SH-SY5Y (cell line): ENCODE data around the gene CDC42SE1.

Source experiments
- GATA2 ChIP-seq: IDR thresholded peaks from 2 replicates; pipeline ENCODE4 v1.6.1; 2011; ENCODE audit warnings: mild to moderate bottlenecking, low read depth, low read length
- GATA3 ChIP-seq: IDR thresholded peaks from 2 replicates; pipeline ENCODE4 v1.6.1; 2011; ENCODE audit warnings: low read depth, mild to moderate bottlenecking, low read length, moderate library complexity

Gene CDC42SE1

DNA sequence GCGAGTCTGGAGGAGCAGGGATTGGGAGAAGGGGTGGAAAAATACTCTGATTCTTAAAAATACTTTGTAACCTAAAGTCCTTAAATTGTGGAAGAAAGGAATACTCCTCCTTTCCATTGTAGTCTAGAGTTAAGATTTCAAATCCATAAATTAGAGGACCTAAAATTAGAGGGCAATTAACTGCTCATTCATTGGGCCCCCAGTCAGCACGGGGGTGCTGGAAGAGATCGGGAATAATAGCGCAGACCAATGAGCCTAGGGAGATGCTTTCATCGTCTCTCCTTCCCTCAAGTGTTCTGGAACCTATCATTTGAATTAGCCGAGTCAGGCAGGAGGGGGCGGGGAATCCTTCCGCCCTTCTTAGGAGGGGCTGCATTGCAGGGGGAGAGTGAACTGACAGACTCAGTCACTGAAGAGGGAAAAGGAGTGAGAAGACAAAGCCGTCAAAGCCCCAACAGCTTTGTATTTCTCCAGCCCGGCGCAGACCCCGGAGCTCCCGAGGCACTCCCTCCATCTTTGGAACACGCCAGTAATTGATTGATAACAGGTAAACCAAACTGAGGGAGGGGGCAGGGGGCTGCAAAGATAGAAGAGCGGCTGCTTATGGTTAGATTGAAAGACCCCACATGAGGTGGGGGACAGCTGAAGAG lies 710 bp upstream of the CDC42SE1 start, which contains the start of gene MLLT11:
Gene MLLT11, plus strand, starts transcription at position 391 of the 650 bp plus-strand sequence. CDS start 6,828 bp downstream, outside the sequence.
- TF ChIP-seq GATA2 (0 out of 2 replicates have a peak, but pooled peaks have one; percentile 15), GATA3 (no peak)

DNA sequence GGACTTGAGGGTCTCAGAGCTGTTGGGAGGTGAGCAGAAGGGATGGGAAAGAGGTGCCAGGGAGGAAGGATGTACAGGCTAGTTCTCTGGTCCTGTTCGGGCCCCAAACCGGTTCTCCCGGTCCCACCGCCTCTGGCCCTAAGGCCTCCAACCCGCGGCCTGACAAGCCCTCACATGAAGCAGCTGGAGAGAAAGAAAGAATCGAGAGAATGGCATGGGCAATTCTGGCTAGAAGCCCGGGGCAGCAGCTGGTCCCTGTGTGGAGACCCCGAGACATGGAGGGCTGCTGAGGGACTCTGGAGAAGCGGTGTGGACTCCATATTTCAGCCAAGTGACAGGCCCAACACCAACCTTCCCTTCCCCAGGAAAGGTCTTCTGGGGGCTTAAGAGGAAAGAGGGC lies 730 bp downstream of the CDC42SE1 start:
- TF ChIP-seq GATA3 (no peak), GATA2 (no peak)

DNA sequence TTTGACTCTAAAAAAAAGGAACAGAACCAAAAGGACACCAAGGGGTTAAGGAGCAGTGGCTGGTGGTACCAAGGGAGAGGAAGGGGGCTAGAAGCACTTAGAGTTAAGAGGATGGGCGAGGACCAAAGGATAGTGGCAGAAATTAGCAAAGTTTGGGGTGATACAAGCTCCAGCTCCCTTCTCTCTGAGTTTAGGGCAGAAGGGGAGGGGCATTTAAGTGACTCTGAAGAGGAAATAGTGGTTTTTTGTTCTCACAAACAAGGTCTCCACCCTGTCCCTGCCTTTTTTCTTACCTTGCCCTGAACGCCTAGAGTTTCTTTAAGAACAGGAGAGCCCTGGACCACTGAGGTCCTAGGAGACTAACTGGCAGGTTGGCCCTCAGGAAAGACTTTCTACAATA lies 3.3 kb downstream of the CDC42SE1 start:
- TF ChIP-seq GATA2, result no peak
- TF ChIP-seq GATA3, result no peak

DNA sequence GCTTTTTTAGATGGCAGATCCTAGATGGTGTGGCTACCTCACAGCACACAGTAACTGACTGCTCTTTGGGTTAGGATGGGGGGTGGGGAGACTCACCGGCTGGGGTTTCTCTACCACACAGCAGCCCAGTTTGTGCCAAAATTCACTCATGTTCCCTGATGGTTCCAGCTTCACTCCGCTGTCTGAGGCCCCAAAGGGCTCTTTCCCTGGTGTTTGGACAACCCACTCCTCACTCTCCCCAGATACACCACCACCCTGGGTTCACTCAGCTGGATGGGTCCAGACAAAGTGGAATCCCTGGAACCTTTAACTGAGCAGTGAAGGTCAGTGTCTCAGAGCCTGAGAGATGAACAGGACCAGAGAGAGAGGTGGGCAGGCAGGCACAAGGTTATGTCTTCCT lies 3.8 kb downstream of the CDC42SE1 start:
- TF ChIP-seq GATA3, result no peak

DNA sequence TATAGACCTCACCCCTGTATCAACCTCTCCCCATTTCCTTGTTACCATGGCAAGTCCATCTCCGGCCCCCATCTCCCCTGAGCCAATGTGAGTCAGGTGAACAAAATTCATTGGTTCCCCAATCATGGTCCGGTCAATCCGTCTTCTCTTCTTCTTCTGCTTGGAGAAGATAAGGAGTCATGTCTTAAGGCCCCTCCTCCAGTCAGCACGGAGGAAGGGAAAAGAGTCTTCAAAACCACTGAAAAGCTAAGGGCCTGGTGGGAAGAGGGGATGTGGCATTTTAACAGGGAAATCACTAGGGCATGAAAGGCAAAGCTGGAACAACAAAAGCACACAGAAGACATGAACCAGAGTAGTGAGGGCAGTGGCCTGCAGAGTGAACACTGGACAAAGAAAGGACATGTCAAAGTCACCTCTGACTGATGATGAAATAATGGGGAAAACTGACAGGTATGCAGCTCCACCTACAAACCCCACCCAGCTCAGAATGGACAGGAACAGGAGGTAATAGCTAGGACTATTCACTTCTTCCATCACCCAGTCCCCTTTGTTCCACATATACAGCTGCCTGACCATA lies 4.4 kb downstream of the CDC42SE1 start:
- TF ChIP-seq GATA3, result no peak
- no peak for TF ChIP-seq GATA2

DNA sequence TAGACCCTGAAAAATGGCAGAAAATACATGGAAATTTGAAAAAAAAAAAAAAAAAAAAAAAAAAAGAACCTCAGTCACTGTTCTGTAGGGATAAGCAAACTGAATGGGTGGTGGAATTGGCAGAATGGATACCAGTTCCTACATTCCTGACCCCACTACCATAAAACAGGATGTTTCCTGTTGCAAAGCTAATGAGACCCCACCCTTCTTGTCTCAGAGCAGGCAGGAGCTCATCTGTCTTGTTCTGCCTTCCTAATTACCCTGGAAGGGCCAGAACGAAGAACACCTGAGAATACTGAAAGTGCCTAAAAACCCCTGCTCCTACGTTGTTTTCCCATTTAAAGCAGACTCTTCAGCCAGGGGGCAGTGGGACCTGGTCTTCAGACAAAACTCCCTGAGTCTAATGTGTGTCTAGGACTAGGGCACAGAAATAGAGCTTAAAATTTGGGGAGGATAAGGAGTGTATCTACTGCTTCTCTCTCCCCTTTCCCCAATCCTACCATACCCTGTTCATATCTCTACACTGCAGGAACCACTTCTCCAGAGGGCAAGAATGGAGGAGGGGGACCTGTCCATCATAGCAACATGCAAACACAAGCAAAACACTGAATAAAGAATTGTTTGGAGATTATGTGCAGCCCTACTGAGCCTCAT lies 7.9 kb downstream of the CDC42SE1 start:
- no peak for TF ChIP-seq GATA2
- no peak for TF ChIP-seq GATA3

DNA sequence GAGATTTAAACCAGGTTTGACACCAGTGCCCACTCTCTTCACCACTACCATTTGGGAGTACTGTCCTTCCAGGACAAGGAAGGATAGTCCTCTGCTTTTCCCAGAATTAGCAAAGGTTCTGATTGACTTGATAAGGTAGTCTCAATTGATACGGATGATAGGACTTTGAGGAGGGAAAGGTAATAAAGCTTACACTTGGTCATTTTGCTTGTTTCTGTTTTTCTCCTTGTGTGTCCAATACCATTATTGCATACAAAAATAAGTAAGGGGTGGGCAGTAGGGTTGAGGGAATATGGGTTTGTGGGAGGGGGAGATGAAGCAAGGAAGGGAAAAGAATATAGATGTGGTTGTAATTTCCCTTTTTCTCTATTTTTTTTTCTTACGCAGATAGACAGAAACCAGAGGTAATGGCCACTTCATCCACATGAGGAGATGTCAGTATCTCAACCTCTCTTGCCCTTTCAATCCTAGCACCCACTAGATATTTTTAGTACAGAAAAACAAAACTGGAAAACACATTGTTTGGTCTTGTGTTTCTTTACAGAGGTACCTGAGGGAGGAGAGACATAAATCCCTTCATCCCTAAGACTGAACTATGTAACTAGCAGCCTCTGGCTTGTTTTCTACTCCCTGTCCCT lies 9.3 kb downstream of the CDC42SE1 start:
- TF ChIP-seq GATA2, result no peak
- TF ChIP-seq GATA3, result no peak

DNA sequence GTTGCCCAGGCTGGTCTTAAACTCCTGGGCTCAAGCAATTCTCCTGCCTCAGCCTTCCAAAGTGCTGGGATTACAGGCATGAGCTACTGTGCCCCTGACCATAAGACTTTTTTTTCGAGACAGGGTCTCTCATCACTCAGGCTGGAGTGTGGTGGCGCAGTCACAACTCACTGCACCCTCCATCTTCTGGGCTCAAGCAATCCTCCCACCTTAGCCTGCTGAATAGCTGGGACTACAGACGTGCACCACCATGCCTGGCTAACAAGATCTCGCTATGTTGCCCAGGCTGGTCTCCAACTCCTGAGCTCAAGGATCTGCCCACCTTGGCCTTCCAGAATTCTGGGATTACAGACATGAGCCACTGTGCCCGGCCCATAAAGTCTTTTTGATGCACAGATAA lies 10.0 kb downstream of the CDC42SE1 start:
- TF ChIP-seq GATA2 (no peak), GATA3 (no peak)

DNA sequence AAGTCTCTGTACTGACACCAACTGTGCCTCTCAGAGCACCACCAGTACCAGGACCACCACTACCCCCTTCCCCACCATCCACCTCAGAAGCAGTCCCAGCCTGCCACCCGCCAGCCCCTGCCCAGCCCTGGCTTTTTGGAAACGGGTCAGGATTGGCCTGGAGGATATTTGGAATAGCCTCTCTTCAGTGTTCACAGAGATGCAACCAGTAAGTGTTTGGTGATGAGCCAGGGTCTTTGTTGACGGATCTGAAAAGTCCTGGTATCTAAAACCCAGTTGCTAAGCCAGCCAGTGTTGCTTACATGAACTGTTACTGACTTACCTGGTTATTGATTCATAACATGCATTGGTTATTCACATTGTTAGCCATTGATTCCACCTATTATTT lies 10.8 kb downstream of the CDC42SE1 start:
- TF ChIP-seq GATA3, result no peak
- TF ChIP-seq GATA2, result no peak

DNA sequence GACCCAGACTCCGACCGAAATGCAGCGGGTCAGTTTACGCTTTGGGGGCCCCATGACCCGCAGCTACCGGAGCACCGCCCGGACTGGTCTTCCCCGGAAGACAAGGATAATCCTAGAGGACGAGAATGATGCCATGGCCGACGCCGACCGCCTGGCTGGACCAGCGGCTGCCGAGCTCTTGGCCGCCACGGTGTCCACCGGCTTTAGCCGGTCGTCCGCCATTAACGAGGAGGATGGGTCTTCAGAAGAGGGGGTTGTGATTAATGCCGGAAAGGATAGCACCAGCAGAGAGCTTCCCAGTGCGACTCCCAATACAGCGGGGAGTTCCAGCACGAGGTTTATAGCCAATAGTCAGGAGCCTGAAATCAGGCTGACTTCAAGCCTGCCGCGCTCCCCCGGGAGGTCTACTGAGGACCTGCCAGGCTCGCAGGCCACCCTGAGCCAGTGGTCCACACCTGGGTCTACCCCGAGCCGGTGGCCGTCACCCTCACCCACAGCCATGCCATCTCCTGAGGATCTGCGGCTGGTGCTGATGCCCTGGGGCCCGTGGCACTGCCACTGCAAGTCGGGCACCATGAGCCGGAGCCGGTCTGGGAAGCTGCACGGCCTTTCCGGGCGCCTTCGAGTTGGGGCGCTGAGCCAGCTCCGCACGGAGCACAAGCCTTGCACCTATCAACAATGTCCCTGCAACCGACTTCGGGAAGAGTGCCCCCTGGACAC lies 11.3 kb downstream of the CDC42SE1 start:
- no peak for TF ChIP-seq GATA3
- TF ChIP-seq GATA2, result no peak

DNA sequence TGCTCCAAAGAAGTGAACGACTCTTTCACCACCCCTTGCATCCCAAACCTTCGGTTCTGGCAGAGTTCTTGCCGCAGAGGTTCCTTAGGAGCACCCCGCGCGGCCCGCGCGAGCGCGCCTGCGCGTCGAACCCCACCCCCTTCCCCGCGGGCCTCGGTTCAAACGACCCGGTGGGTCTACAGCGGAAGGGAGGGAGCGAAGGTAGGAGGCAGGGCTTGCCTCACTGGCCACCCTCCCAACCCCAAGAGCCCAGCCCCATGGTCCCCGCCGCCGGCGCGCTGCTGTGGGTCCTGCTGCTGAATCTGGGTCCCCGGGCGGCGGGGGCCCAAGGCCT lies 11.9 kb downstream of the CDC42SE1 start, which contains the start of gene C1orf56:
Gene C1orf56, plus strand, starts transcription at position 161 of the 334 bp plus-strand sequence. Its CDS starts 97 bp downstream, at position 258.
- no peak for TF ChIP-seq GATA3
- no peak for TF ChIP-seq GATA2

DNA sequence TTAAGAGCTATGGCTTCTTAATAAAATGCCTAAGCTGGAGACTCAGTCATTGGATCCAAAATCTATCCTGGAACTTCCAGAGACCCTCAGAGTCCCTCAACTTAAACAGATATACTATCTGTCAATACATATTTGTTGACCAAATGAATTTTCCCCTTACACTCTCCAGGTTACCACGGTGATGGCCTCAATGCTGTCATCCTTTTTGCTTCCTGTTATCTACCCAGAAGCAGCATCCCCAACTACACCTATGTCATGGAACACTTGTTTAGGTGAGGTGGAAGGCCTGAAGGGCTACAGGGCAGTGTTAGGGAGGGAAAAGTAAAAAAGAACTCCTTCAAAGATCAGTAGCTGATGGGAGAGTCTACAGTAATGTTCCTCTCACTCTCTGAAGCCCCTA lies 16.3 kb downstream of the CDC42SE1 start:
- TF ChIP-seq GATA3, result no peak
- no peak for TF ChIP-seq GATA2

DNA sequence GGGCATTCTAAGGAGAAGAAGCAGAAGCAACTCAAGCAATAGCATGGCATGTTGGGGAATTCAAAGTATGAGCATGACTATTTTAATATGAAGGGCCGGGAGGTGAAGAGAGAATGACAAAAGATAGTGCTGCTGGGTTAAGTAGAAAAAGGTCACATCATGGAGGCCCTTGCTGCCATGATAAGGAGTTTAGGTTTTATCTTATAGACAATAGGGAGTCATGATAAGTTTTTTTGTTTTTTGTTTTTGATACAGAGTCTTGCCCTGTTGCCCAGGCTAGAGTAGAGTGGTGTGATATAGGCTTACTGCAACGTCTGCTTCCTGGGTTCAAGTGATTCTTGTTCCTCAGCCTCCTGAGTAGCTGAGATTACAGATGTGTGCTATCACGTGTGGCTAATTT lies 19.9 kb downstream of the CDC42SE1 start:
- no peak for TF ChIP-seq GATA2
- TF ChIP-seq GATA3, result no peak

DNA sequence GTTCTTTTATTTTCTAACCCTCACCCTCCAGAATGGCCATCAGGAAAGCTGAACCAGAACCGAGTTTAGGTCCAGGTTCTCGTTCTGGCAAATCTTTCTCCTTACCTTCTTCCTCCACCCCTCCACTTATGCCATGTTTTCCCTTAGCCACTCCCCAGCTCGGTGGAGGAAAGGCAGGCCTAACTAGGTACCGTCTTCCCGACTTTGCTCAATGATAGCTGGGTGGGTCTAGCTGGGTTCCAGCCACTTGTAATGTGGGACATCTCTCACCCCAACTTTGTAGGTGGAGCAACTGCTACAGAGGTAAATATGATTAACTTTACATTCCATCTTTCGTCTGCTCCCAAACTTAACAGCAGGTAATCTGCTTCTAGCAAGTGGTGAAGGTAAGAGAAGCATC lies 22.4 kb downstream of the CDC42SE1 start:
- TF ChIP-seq GATA3, result no peak
- no peak for TF ChIP-seq GATA2
